Smooth muscle cell (in vitro differentiated cells): ENCODE measurements around the gene ZC3H12C. TPM values are rescaled to one million over a fixed set of nuclear protein-coding genes. Genes with fewer than 3 reads are reported as not detected.

ENCODE experiments used
- DNase-seq: peaks from one replicate; lab custom pipeline; 2025; ENCODE audit not compliant: unreplicated experiment; lab: John Stamatoyannopoulos, UW
- H2AFZ ChIP-seq: fragments of 200-600 bp; sonication (generic); 2 replicates; pipeline ENCODE4 v1.6.0; 2016; ENCODE audit warnings: antibody characterized with exemption, low read depth, mild to moderate bottlenecking
- H3F3A ChIP-seq: fragments of 200-600 bp; sonication (generic); 2 replicates; pipeline ENCODE4 v1.6.0; 2017; ENCODE audit warnings: antibody characterized with exemption, low read depth
- H3K27ac ChIP-seq: fragments of 200-600 bp; sonication (generic); 2 replicates; pipeline ENCODE4 v1.5.1; 2016; ENCODE audit warnings: low read depth, mild to moderate bottlenecking
- H3K27me3 ChIP-seq: fragments of 200-600 bp; sonication (generic); 2 replicates; pipeline ENCODE4 v1.6.1; 2016; ENCODE audit warnings: low read depth, mild to moderate bottlenecking
- H3K36me3 ChIP-seq: fragments of 200-600 bp; sonication (generic); 2 replicates; pipeline ENCODE4 v1.5.1; 2016; ENCODE audit warnings: low read depth
- H3K4me1 ChIP-seq: fragments of 200-600 bp; sonication (generic); 2 replicates; pipeline ENCODE4 v1.5.1; 2016; ENCODE audit warnings: low read depth
- H3K4me2 ChIP-seq: fragments of 200-600 bp; sonication (generic); 2 replicates; pipeline ENCODE4 v1.6.0; 2016; ENCODE audit warnings: mild to moderate bottlenecking
- H3K4me3 ChIP-seq: fragments of 200-600 bp; sonication (generic); 2 replicates; pipeline ENCODE4 v1.5.1; 2016; ENCODE audit warnings: mild to moderate bottlenecking
- H3K79me2 ChIP-seq: fragments of 200-600 bp; sonication (generic); 2 replicates; pipeline ENCODE4 v1.6.0; 2016; ENCODE audit warnings: low read depth, mild to moderate bottlenecking
- H3K9ac ChIP-seq: fragments of 200-600 bp; sonication (generic); 2 replicates; pipeline ENCODE4 v1.6.0; 2016; ENCODE audit warnings: low read depth
- H3K9me3 ChIP-seq: fragments of 200-600 bp; sonication (generic); replicated peaks from 2 replicates; pipeline ENCODE4 v1.5.1; 2016; ENCODE audit warnings: low read depth
- H4K20me1 ChIP-seq: fragments of 200-600 bp; sonication (generic); 2 replicates; pipeline ENCODE4 v1.6.0; 2016; ENCODE audit warnings: low read depth
- CTCF ChIP-seq: fragments of 200-600 bp; sonication (generic); IDR thresholded peaks from 2 replicates; pipeline ENCODE4 v1.5.1; 2017; ENCODE audit warnings: borderline replicate concordance, mild to moderate bottlenecking, antibody characterized with exemption; ENCODE audit not compliant: insufficient read depth, poor library complexity, severe bottlenecking
- WGBS: methylation state at CpG from one replicate; pipeline ENCODE4 v1.1.7; 2016; ENCODE audit warnings: low lambda C conversion rate; 5-methylcytosine and 5-hydroxymethylcytosine counted together
- polyA plus RNA-seq: library from polyadenylated mRNA; unstranded; fragments of >200 nt; fragmentation: Nextera tagmentation; extraction: Ambion mirVana; gene quantifications from 2 replicates; pipeline ENCODE4 v1.2.1, GENCODE V29; 2016
- total RNA-seq: library from RNA; depleted of rRNA; stranded (reverse); fragments of >200 nt; gene quantifications from 2 replicates; pipeline ENCODE4 v1.2.3, GENCODE V29; 2014

ZC3H12C gene
- total and polyA plus RNA-seq, 2 experiments from 2014 or later: 1.9 to 10.6 TPM

GRCh38 chr11:110177086-110177456 is 83.9 kb downstream of the ZC3H12C start:
- Histone ChIP-seq H3K4me3 (no peak overlapping the region), H3K4me2 (no peak overlapping the region), H3K27me3 (no peaks in the 10 kb centered on the region), H3K9ac (no peak overlapping the region), H2AFZ (no peak overlapping the region), H3K4me1 (no peaks in the 10 kb centered on the region), H3K9me3 (no peaks in the 10 kb centered on the region), H3F3A (no peaks in the 10 kb centered on the region), H3K79me2 (no peaks in the 10 kb centered on the region), H3K27ac (no peak overlapping the region), H4K20me1 (no peaks in the 10 kb centered on the region), H3K36me3 (no peaks in the 10 kb centered on the region)
- WGBS: 72% methylated on average over 7 of the region's 7 CpGs
- no peak for DNase-seq
- TF ChIP-seq CTCF: no peak

- 92% methylated on average over 4 of the region's 4 CpGs for WGBS
- no peaks in the 10 kb centered on the region for H3K79me2 ChIP-seq
Observed at GRCh38 chr11:110179064-110179463, 85.9 kb downstream of the ZC3H12C start.

GRCh38 chr11:110182886-110183285 is 89.7 kb downstream of the ZC3H12C start:
- Histone ChIP-seq H3K36me3 (no peaks in the 10 kb centered on the region), H3K9ac (no peak overlapping the region)

More at GRCh38 chr11:110179064-110179463, 85.9 kb downstream of the ZC3H12C start:
- Histone ChIP-seq H3K27ac (no peak overlapping the region), H3K36me3 (no peaks in the 10 kb centered on the region), H3K4me3 (no peak overlapping the region), H4K20me1 (no peaks in the 10 kb centered on the region), H3F3A (no peaks in the 10 kb centered on the region), H3K9me3 (no peaks in the 10 kb centered on the region), H3K9ac (no peak overlapping the region), H3K4me1 (no peaks in the 10 kb centered on the region), H3K27me3 (no peaks in the 10 kb centered on the region), H2AFZ (no peak overlapping the region), H3K4me2 (no peak overlapping the region)
- DNase-seq: no peak
- TF ChIP-seq CTCF: no peak

More at GRCh38 chr11:110182886-110183285, 89.7 kb downstream of the ZC3H12C start:
- H3K9me3 ChIP-seq: no peaks in the 10 kb centered on the region
- WGBS: 81% methylated on average over 5 of the region's 5 CpGs
- no peak overlapping the region for H3K27ac ChIP-seq
- H3K79me2 ChIP-seq: no peaks in the 10 kb centered on the region
- no peaks in the 10 kb centered on the region for H3F3A ChIP-seq
- TF ChIP-seq CTCF: no peak
- H2AFZ ChIP-seq: no peak overlapping the region
- H4K20me1 ChIP-seq: no peaks in the 10 kb centered on the region
- H3K4me3 ChIP-seq: no peak overlapping the region
- no peaks in the 10 kb centered on the region for H3K4me1 ChIP-seq
- DNase-seq: no peak
- no peaks in the 10 kb centered on the region for H3K27me3 ChIP-seq
- H3K4me2 ChIP-seq: no peak overlapping the region
